ENCODE data around the gene RACGAP1.

- TF ChIP-seq CTCF (conservative IDR thresholded peaks at IDR 0.05; ENCODE audit: low read depth, low read length) (no peak), RCOR1 (IDR thresholded peaks at IDR 0.05; ENCODE audit: insufficient replicate concordance, low read length) (no peak), POLR2A (IDR thresholded peaks at IDR 0.05; ENCODE audit: low read depth, low read length) (no peak)
These were observed 7.7 kb upstream of the RACGAP1 start for GRCh38 chr12:50032854-50033581.

All from IMR-90 (cell line).